K562 (cell line): ENCODE results near the gene CROT. TPM values are rescaled to one million over a fixed set of nuclear protein-coding genes. Genes with fewer than 3 reads are reported as not detected.
A peak's percentile ranks its signal among the peaks of the same experiment; 100 is the strongest.

Experiments
- DEAF1 ChIP-seq: fragments of 450-650 bp; formaldehyde crosslinking; IDR thresholded peaks from 2 replicates; pipeline ENCODE4 v1.4.0; 2020; ENCODE audit warnings: mild to moderate bottlenecking, moderate library complexity
- E2F3 ChIP-seq: fragments of 250-450 bp; sonication (Bioruptor Pico); IDR thresholded peaks from 2 replicates; pipeline ENCODE4 v1.4.0; 2020; ENCODE audit warnings: mild to moderate bottlenecking
- ELK3 ChIP-seq: fragments of 450-650 bp; formaldehyde crosslinking; IDR thresholded peaks from 2 replicates; pipeline ENCODE4 v1.4.0; 2020; ENCODE audit warnings: mild to moderate bottlenecking
- JUND ChIP-seq, 2 experiments: IDR thresholded peaks; 2 replicates in 1 of 2; 3 replicates in 1 of 2; pipeline ENCODE4 v1.6.1; 2011; ENCODE audit warnings: borderline replicate concordance in 2 of 2, low read depth in 2 of 2, low read length in 2 of 2, improper control_type of control experiment in 1 of 2, missing biosample characterization in 1 of 2, missing genetic modification characterization in 1 of 2, missing genetic modification reagents in 1 of 2
- NKRF ChIP-seq: fragments of 450-650 bp; IDR thresholded peaks from 2 replicates; pipeline ENCODE4 v1.6.1; 2016; ENCODE audit warnings: borderline replicate concordance
- RBM17 ChIP-seq: fragments of 200-400 bp; formaldehyde crosslinking; IDR thresholded peaks from 2 replicates; pipeline ENCODE4 v1.6.1; 2017; ENCODE audit warnings: low read depth, mild to moderate bottlenecking, low read length, borderline replicate concordance
- RCOR1 ChIP-seq, 2 experiments: IDR thresholded peaks; 2 replicates each; pipeline ENCODE4 v1.6.1; 2012; ENCODE audit warnings: low read depth in 2 of 2, low read length in 2 of 2, borderline replicate concordance in 1 of 2, improper control_type of control experiment in 1 of 2
- TGIF2 ChIP-seq: sonication (generic); formaldehyde crosslinking; IDR thresholded peaks from 2 replicates; pipeline ENCODE4 v1.8.1; 2022; ENCODE audit warnings: mild to moderate bottlenecking, missing genetic modification reagents, moderate library complexity
- ZBTB11 ChIP-seq, 3 experiments: fragments of 200-800 bp in 1 of 3; fragments of 250-450 bp in 1 of 3; fragments of 450-650 bp in 1 of 3; sonication (Bioruptor Pico) in 1 of 3; sonication (Bioruptor generic) in 1 of 3; formaldehyde crosslinking in 1 of 3; IDR thresholded peaks; 2 replicates each; pipeline versions ENCODE4 v1.6.1 to v1.8.0; 2016 to 2022; ENCODE audit warnings: mild to moderate bottlenecking in 2 of 3, missing genetic modification characterization in 2 of 3, missing compliant biosample characterization in 1 of 3, moderate library complexity in 1 of 3
- ZC3H8 ChIP-seq: fragments of 450-650 bp; IDR thresholded peaks from 2 replicates; pipeline ENCODE4 v1.6.1; 2017
- ZEB2 ChIP-seq: fragments of 450-650 bp; IDR thresholded peaks from 2 replicates; pipeline ENCODE4 v1.6.1; 2016
- ZNF586 ChIP-seq: fragments of 450-650 bp; formaldehyde crosslinking; conservative IDR thresholded peaks from 2 replicates; pipeline ENCODE4 v1.4.0; 2020; ENCODE audit warnings: mild to moderate bottlenecking, moderate library complexity
- polyA plus RNA-seq, 8 experiments: library from polyadenylated mRNA; depleted of rRNA in 4 of 8; stranded (reverse) in 5 of 8; unstranded in 3 of 8; fragments of >200 nt; fragmentation: Nextera tagmentation in 2 of 8; fragmentation: Illumina TruSeq in 1 of 8; extraction: Ambion mirVana in 2 of 8; extraction: Trizol in 1 of 8; gene quantifications; 2 replicates each; pipeline versions ENCODE4 v1.2.1 to v1.2.3, GENCODE V29; 2011 to 2014; ENCODE audit warnings: inconsistent platforms in 1 of 8, missing spikeins in 1 of 8
- total RNA-seq, 7 experiments: library from RNA; depleted of rRNA in 6 of 7; stranded (reverse); fragments of >200 nt in 6 of 7; fragmentation: Illumina TruSeq in 2 of 7; extraction: Trizol in 2 of 7; gene quantifications; 2 replicates each; pipeline versions ENCODE4 v1.2.1 to v1.2.3, GENCODE V29; 2011 to 2021; ENCODE audit warnings: low replicate concordance in 1 of 7
- TF ChIP-seq, protein P1 (sequence below): fragments of 250-450 bp; sonication (Bioruptor Pico); IDR thresholded peaks from 2 replicates; pipeline ENCODE4 v1.5.0; 2021; ENCODE audit warnings: mild to moderate bottlenecking, moderate library complexity

CROT gene
- total and polyA plus RNA-seq, 9 of the 15 experiments (the other 6 are each of a cell fraction or from before 2014, with no cell fraction given), result 2.5 to 8.1 (median 5.1) TPM

DNA sequence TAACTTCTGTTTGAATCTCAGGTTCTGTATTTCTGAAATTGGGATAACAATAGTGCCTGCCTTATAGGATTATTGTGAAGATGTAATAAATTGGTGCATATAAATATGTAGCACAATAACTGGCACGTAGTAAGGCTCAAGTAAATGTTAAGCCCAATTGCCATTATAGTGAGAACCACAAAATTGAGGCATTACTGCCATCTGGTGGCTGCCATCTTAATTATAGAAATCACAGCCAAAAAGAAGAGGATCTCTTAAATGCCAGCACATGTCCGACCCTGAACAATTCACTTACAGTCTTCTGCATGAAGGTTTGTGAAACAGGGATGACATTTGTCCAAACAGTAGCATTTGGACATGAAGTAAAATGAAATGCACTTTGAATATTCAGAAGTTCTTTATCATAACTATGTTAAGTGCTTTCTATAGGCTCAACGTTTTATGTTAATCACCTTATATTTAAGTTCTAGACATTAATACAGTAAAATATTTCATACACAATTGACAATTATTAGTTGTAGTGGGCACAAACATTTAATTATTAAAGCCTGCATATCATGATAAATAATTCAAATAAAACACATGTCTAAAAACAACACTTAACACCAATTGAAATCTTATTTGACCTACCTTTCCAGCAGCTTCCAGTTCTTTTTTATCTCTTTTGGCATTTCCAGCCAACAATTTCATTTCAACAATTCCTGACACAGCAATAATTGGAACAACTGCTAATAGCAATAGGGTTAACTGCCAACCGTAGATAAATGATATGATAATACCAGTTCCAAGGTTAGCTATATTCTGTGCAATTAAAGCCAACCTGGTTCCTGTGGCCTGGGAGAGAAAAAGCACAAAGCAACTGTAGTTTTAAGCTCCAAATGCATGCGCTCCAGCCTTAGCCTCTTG lies 71.5 kb downstream of the CROT start (continued):
- TF ChIP-seq DEAF1 (CRISPR knock-in tag), result peak; percentile 97
- TF ChIP-seq ZNF586 (CRISPR knock-in tag), result no peak
- TF ChIP-seq, protein P1, sequence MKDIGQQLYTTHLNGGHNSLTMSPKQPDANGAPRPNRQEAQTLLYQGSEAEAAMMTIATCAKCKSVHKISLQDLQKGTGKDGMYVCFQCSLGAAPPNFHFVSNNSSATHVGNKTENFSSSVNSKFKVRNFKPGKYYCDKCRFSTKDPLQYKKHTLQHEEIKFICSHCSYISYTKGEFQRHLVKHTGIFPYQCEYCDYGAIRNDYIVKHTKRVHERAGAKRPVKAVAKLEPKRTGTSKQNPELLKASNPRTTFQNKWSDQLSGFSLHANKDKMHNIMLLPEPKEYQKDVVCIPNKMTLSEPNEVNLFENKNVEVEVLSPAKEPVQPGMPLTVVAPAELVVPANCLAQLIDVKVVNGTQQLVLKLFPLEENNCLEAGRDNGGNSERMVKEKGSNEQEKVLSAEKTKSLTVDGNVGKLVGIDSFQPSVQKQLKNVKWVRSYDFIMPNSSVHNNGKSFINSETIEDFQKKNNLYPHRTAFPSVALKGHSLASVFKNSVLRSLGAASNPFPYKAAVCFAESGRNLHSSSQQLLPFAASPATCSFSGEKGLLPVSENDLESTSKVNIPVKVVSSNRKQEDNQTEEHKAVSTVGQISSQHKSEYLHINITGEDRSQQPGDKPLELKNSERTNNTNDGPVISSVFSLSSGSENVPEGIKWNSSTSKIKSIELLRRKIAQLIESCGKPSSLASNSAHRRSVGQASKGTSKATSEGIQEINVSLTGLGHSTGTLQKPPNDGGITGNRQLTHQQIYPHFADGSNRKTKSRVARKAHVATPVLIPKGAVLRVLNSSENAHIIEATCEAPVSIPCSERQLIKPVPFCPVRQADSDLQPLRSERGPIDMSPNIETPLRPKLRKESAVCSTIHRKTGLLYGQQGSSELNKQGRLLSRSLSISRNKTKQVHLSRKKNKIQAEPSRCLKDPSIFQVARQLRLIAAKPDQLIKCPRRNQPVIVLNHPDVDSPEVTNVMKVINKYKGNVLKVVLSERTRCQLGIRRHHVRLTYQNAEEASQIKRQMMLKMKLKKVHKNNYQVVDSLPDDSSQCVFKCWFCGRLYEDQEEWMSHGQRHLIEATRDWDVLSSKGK (CRISPR knock-in tag), result no peak
- peak in 1 of 2 experiments; percentile 32; a peak in 1 of 4 replicates for TF ChIP-seq RCOR1 (IDR thresholded peaks at IDR 0.05; ENCODE audit: borderline replicate concordance in 1 of 2, low read depth in 2 of 2, low read length in 2 of 2)
- no peak for TF ChIP-seq RBM17
- TF ChIP-seq E2F3 (CRISPR knock-in tag), result no peak
- no peak for TF ChIP-seq ZC3H8
- TF ChIP-seq ZBTB11 (CRISPR knock-in tag; IDR thresholded peaks at IDR 0.05), result no peak
- TF ChIP-seq ELK3 (CRISPR knock-in tag), result no peak
- no peak for TF ChIP-seq TGIF2 (CRISPR knock-in tag)
- TF ChIP-seq JUND (IDR thresholded peaks at IDR 0.05; ENCODE audit: borderline replicate concordance, low read depth, low read length), result peak; percentile 31; the same call in 1 of the 2 replicates
- TF ChIP-seq JUND (tag; IDR thresholded peaks at IDR 0.05; ENCODE audit: borderline replicate concordance, low read depth, low read length), result no peak
- no peak for TF ChIP-seq NKRF
- TF ChIP-seq ZEB2, result no peak
